Raji (cell line): ENCODE data around the gene GJA5.

Experiments used
- POLR2A ChIP-seq: IDR thresholded peaks from 2 replicates; pipeline ENCODE4 v1.6.1; 2011; ENCODE audit warnings: low read depth, low read length, control low read depth; ENCODE audit not compliant: insufficient read depth

GJA5 gene

GRCh38 chr1:147773215-147773715, 12.9 kb upstream of the GJA5 start:
- TF ChIP-seq POLR2A = no peak

- TF ChIP-seq POLR2A = no peak
These were observed 12.2 kb upstream of the GJA5 start for GRCh38 chr1:147772570-147772969.

GRCh38 chr1:147771226-147772125, 11.1 kb upstream of the GJA5 start:
- TF ChIP-seq POLR2A = no peak

- no peak for TF ChIP-seq POLR2A
These were observed 8.7 kb upstream of the GJA5 start for GRCh38 chr1:147769106-147769505.

GRCh38 chr1:147768582-147768981, 8.2 kb upstream of the GJA5 start:
- no peak for TF ChIP-seq POLR2A

GRCh38 chr1:147768101-147768500, 7.7 kb upstream of the GJA5 start:
- no peak for TF ChIP-seq POLR2A

- no peak for TF ChIP-seq POLR2A
These were observed 2.0 kb upstream of the GJA5 start for GRCh38 chr1:147762233-147763024.

GRCh38 chr1:147758379-147759100, 1.9 kb downstream of the GJA5 start:
- TF ChIP-seq POLR2A = no peak

GRCh38 chr1:147757015-147757990, 3.1 kb downstream of the GJA5 start:
- no peak for TF ChIP-seq POLR2A

GRCh38 chr1:147756341-147756740, 4.1 kb downstream of the GJA5 start:
- no peak for TF ChIP-seq POLR2A

GRCh38 chr1:147754661-147755060, 5.7 kb downstream of the GJA5 start:
- no peak for TF ChIP-seq POLR2A

- no peak for TF ChIP-seq POLR2A
These were observed 7.3 kb downstream of the GJA5 start for GRCh38 chr1:147753081-147753480.

- no peak for TF ChIP-seq POLR2A
These were observed 7.9 kb downstream of the GJA5 start for GRCh38 chr1:147752511-147752910.

- no peak for TF ChIP-seq POLR2A
These were observed 9.1 kb downstream of the GJA5 start for GRCh38 chr1:147751346-147751745.
